HG03175 (cell line): ENCODE measurements around the gene CYYR1.

Experiments used
- ATAC-seq: cut with Tn5 transposase; IDR thresholded peaks from one replicate; pipeline ENCODE4 v1.9.1; 2021; ENCODE audit warnings: mild to moderate bottlenecking, moderate library complexity; ENCODE audit not compliant: unreplicated experiment

The CYYR1 gene

GRCh38 chr21:26443291-26443690 lies 129.8 kb downstream of the CYYR1 start:
- ATAC-seq, result no peak

- ATAC-seq, result no peak
Observed at GRCh38 chr21:26441149-26441548, 131.9 kb downstream of the CYYR1 start.

DNA sequence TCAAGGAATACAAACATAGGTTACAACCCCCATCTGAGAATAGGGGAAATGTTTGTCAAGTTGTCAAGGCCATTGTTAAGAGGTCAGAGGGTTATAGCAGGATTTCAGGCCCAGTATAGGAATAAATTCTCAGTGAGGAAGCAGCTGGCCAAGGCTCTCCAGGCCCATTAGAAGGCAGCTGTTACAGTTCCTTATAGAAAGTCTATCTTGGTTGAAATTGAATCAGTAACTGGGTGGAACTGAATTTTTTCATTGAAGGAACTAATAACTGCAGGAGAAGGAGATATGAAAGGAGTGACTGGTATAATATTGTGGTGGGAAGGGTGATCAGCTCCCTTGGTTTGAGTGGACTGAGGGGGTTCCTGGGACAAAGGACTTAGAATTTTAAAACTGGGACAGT lies 134.1 kb downstream of the CYYR1 start:
- ATAC-seq, result no peak

GRCh38 chr21:26437326-26438009 lies 135.6 kb downstream of the CYYR1 start:
- no peak for ATAC-seq

DNA sequence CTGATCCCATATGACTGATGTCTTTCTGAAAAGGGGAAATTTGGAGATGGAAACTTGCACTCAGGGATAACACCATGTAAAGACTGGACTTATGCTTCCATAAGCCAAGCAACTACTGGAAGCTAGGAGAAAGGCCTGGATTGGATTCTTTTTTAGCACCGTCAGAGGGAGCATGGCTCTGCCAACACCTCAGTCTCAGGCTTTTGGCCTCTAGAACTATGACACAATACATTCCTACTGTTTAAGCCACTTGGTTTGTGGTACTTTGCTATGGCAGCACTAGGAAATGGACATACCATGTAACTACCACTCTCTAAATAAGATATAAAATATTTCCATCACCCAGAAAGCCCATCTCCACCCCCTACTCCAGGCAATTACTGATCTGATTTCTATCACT lies 139.7 kb downstream of the CYYR1 start:
- ATAC-seq, result no peak

DNA sequence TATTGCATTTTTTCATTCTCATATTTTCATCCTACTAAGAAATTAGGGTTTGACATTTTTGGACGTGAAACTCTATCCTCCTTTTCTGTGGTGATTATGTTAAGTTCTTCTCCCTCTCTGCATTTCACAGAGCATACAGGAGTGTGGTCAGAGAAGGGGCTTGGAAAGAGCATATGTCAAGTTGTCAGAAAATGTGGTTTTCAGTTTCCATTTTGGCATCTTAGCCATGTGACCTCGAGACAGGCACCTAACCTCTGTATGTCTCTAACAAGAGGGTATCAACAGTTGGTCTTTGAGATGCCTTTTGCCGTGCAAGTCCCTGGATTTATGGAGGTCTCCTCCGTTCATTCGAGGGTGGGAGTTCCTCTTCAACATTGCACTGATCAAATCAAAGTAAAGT lies 140.7 kb downstream of the CYYR1 start:
- no peak for ATAC-seq

- ATAC-seq, result no peak
Observed at GRCh38 chr21:26425576-26425975, 147.5 kb downstream of the CYYR1 start.

DNA sequence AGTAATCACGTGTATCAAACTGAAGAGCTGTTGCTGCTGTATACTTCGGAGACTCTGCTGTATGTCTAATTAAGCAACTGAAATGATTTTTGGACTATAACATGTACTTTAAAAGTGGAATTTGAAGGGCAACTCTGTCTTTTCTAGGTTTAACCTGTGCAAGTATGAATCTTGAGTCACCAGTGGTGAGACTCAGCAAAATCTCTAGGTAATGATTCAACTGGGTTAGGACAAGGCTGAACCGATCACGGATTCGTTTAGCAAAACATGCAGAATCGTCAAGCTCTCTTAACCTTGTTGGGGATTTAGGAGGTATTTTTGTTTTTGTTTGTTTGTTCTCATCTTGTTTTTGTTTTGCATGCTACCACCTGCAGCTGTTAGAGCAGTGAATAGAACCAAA lies 149.6 kb downstream of the CYYR1 start:
- ATAC-seq, result no peak

DNA sequence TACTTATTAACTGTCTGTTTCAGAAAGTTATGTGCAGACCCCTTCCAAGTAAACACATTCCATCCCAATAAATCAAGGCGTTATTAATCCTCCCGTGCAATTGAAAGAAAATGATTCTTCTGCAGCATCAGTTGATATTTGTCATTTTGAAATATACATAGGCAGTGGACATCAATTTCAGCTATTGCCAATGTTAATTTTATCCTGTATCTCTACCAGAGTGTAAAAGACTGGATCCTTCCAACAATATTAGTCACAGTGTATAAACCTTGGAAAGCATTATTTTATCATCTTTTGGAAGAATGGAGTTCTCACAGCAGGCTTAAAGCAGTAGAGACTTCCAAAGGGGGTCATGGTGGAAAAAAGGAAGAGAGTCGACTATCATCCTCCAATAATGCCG lies 150.4 kb downstream of the CYYR1 start:
- ATAC-seq, result no peak

GRCh38 chr21:26422138-26422537 lies 150.9 kb downstream of the CYYR1 start:
- ATAC-seq, result no peak

- ATAC-seq, result no peak
Observed at GRCh38 chr21:26421724-26422123, 151.4 kb downstream of the CYYR1 start.
